IPS-18a (cell line): ENCODE data around the gene R3HDM4.
A peak's percentile ranks its signal among the peaks of the same experiment; 100 is the strongest.

ENCODE experiments used
- H3K27ac ChIP-seq: one replicate; pipeline ENCODE4 v1.5.1; 2013; ENCODE audit warnings: low read length
- H3K27me3 ChIP-seq: one replicate; pipeline ENCODE4 v1.6.1; 2013; ENCODE audit warnings: mild to moderate bottlenecking, low read length; ENCODE audit not compliant: control insufficient read depth, insufficient read depth
- H3K36me3 ChIP-seq: one replicate; pipeline ENCODE4 v1.6.1; 2013; ENCODE audit warnings: low read depth, low read length; ENCODE audit not compliant: control insufficient read depth
- H3K4me1 ChIP-seq: one replicate; pipeline ENCODE4 v1.6.1; 2013; ENCODE audit warnings: low read depth, low read length; ENCODE audit not compliant: control insufficient read depth
- H3K4me3 ChIP-seq: one replicate; pipeline ENCODE4 v1.5.1; 2013; ENCODE audit warnings: low read length
- H3K9ac ChIP-seq: one replicate; pipeline ENCODE4 v1.6.1; 2013; ENCODE audit warnings: mild to moderate bottlenecking, low read length, moderate library complexity
- H3K9me3 ChIP-seq: one replicate; pipeline ENCODE4 v1.6.1; 2013; ENCODE audit warnings: low read depth, low read length; ENCODE audit not compliant: control insufficient read depth

Gene R3HDM4

DNA sequence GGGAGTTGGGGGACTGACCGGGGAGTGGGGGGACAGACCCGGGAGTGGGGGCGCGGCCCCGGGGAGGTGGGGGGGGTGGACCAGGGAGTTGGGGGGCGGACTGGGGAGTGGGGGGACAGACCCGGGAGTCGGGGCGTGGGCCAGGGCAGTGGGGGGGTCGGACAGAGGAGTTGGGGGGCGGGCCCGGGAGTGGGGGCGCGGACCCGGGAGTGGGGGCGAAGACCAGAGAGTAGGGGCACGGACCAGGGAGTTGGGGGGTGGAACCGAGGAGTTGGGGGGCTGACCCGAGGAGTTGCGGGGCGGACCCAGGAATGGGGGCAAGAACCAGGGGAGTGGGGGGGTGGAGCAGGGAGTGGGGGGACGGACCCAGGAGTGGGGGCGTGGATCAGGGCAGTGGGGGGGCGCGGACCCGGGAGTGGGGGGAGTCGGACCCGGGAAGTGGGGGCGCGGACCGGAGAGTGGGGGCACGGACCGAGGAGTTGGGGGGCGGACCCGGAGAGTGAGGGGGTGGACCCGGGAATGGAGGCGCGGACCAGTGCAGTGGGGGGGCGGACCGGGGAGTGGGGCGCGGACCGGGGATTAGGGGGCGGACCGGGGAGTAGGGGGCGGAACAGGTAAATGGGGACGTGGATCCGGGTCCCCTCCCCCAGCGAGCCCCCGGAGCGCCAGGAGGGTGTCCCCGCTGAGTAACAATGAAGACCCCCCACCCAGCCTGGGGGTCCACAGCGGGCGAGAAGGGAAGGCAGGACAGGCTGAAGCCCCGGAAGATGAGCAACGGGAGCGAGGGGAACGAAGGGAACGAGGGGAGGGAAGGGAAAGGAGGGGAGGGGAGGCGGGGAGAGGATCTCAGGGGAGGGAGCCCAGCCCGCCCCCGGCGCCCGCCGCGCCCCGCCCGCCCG is 589 bp downstream of the R3HDM4 start:
- Histone ChIP-seq H3K27me3 (peaks cover 30% of the 10 kb centered on the region), H3K9ac (no peak overlapping the region), H3K4me3 (peak overlapping the region; percentile 68), H3K27ac (no peak overlapping the region), H3K9me3 (no peaks in the 10 kb centered on the region), H3K4me1 (no peaks in the 10 kb centered on the region), H3K36me3 (no peaks in the 10 kb centered on the region)

DNA sequence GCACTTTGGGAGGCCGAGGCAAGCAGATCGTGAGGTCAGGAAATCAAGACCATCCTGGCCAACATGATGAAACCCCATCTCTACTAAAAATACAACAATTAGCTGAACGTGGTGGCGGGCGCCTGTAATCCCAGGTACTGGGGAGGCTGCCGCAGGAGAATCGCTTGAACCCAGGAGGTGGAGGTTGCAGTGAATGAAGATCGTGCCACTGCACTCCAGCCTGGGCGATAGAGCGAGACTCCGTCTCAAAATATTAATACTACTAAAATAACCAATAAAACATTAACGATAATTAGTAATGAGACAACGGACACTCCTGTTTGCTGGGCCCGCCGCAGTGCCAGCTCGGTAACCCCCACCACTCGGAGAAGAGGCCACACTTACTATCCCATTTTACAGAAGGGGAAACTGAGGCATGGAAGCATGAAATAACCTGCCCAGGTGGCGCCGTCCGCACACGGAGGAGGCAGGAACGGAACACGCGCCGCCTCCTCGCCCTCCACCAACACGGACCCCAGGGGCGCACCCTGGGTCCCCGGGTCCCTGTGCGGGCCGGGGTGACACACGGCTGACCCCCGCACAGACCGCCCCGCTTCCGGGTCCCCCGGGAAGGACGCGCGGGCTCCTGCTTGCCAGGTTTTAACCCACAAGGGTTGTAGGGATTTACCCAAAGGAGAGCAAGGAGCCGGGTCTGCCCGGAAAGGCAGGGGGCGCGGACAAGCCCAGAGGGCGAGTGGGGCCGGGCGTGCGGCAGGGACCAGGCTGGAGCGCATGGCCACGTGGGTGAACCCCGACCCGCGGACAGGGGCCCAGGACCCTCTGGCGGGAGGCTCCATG is 1.6 kb downstream of the R3HDM4 start:
- no peak overlapping the region for H3K27ac ChIP-seq

DNA sequence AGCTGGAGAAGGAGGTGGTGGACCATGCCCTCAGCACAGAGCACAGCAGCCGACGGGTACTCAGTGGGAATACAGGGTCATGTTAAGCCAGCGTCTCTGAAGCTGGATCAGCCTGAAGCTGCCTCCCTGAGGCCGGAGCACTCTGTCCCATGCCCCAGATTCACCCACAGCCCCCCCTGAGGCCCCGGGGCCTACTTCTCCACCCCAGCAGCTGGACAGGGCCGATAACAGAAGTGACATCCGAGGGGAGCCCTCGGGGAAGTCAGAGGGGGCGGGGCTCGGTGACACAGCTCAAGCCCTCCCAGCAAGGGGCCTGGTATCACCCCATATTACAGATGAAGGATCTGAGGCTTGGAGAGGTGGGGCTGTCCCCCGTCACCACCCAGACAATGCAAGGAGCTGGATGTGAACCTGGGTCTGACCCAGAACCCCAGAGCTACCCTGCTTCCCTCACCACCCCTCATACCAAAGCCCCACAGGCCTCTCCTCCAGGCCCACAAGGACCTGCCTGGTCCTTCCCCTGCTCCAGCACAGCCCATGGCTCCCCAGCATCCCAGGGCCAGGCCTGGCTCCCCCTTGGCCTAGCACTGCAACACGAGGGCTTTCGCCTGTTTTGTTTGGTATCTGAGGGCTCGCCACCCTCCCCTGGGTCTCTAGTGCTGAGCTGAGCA is 5.7 kb downstream of the R3HDM4 start:
- no peaks in the 10 kb centered on the region for H3K36me3 ChIP-seq
- H3K4me1 ChIP-seq, result no peaks in the 10 kb centered on the region
- H3K9me3 ChIP-seq, result no peaks in the 10 kb centered on the region
- H3K27ac ChIP-seq, result no peak overlapping the region
- H3K9ac ChIP-seq, result no peak overlapping the region
- H3K27me3 ChIP-seq, result no peaks in the 10 kb centered on the region
- H3K4me3 ChIP-seq, result no peak overlapping the region

More for the DNA sequence above, 1.6 kb downstream of the R3HDM4 start:
- H3K4me1 ChIP-seq, result no peaks in the 10 kb centered on the region
- no peaks in the 10 kb centered on the region for H3K36me3 ChIP-seq
- peaks cover 20% of the 10 kb centered on the region for H3K27me3 ChIP-seq
- H3K9me3 ChIP-seq, result no peaks in the 10 kb centered on the region
- H3K9ac ChIP-seq, result no peak overlapping the region
- H3K4me3 ChIP-seq, result no peak overlapping the region

DNA sequence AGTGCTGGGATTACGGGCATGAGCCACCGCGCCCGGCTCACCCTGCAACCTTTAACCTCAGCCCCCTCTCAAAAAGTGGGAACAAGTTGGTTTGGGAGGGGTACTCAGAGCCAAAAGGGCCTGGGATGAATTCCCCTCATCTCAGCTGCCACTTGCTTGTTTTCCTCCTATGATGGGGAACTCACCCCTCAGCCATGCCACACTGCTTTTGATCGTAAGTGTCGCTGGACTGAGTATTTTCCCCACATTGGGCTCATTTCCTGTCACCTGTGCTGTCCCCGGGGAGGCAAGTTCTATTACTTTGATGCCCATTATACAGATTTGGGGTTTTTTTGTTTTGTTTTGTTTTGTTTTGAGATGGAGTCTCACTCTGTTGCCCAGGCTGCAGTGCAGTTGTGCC is 6.5 kb downstream of the R3HDM4 start:
- Histone ChIP-seq H3K9me3 (no peaks in the 10 kb centered on the region), H3K36me3 (no peaks in the 10 kb centered on the region), H3K27me3 (no peaks in the 10 kb centered on the region), H3K27ac (no peak overlapping the region), H3K9ac (no peak overlapping the region), H3K4me1 (no peaks in the 10 kb centered on the region), H3K4me3 (no peak overlapping the region)

DNA sequence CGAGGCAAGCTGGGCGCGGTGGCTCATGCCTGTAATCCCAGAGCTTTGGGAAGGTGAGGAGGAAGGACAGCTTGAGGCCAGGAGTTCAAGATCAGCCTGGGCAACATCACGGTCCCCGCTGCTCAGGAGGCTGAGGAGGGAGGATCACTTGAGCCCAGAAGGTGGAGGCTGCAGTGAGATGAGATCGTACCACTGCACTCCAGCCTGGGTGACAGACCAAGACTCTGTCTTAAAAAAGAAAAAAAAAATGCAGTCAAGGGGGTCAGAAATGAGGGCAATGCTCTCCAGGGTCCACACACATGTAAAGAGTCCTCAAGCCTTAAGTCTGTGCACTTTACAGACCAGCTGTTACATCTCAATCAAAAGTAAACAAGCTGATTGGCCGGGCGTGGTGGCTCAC is 8.5 kb downstream of the R3HDM4 start:
- no peak overlapping the region for H3K27ac ChIP-seq
- H3K4me3 ChIP-seq, result no peak overlapping the region
- no peak overlapping the region for H3K9ac ChIP-seq
- H3K36me3 ChIP-seq, result no peaks in the 10 kb centered on the region
- H3K9me3 ChIP-seq, result no peaks in the 10 kb centered on the region
- H3K27me3 ChIP-seq, result no peaks in the 10 kb centered on the region
- H3K4me1 ChIP-seq, result no peaks in the 10 kb centered on the region

DNA sequence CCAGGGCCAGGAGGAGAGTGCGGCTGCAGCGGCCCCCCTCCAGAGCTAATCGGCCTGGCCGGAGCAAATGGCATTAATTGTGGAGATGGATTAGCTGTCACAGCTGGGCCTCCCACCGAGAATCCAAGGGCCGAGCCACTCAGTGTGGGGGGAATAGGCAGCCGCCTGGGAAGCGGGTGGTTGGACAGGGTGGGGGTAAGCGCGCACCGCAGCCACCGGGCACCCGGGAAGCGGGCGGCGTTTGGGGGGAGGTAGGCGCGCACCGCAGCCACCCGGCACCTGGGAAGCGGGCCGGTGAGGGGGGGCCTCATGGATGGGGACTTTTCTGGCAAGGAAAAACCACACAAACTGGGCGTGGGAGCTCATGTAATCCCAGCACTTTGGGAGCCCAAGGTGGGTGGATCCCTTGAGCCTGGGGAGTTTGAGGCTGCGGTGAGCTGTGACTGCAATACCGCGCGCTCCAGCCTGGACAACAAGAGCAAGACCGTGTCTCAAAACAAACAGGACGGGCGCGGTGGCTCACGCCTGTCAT is 9.7 kb downstream of the R3HDM4 start:
- Histone ChIP-seq H3K9me3 (no peaks in the 10 kb centered on the region), H3K4me1 (no peaks in the 10 kb centered on the region), H3K4me3 (no peak overlapping the region), H3K9ac (no peak overlapping the region), H3K27ac (no peak overlapping the region), H3K27me3 (no peaks in the 10 kb centered on the region), H3K36me3 (no peaks in the 10 kb centered on the region)

DNA sequence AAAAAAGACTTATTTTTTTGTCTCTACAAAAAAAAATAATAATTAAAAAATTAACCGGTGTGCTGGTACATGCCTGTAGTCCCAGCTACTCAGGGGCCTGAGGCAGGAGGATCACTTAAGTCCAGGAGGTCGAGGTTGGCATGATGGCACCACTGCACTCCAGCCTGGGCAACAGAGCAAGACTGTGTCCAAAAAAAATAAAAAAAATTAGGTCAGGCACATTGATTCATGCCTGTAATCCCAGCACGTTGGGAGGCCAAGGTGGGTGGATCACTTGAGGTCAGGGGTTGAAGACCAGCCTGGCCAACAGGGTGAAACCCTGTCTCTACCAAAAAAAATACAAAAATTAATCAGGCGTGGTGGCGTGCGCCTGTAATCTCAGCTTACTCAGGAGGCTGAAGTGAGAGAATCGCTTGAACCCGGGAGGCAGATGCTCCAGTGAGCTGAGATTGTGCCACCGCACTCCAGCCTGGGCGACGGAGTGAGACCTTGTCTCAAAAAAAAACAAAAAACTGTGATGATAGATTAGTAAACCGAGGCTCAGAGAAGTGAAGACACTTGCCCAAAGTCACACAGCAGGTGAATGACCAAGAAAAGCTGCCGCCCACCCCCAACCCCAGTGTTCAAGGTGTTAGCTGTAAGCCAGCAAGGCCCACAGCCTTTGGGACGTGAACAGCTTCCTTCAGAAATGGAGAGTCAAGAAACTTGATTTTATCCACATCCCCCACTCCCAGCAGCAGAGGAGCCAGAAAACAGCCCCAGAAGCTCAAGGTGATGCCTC is 10.4 kb downstream of the R3HDM4 start:
- no peak overlapping the region for H3K4me3 ChIP-seq
- no peaks in the 10 kb centered on the region for H3K9me3 ChIP-seq
- H3K27ac ChIP-seq, result no peak overlapping the region
- no peaks in the 10 kb centered on the region for H3K4me1 ChIP-seq
- H3K36me3 ChIP-seq, result no peaks in the 10 kb centered on the region
- no peak overlapping the region for H3K9ac ChIP-seq
- H3K27me3 ChIP-seq, result no peaks in the 10 kb centered on the region

DNA sequence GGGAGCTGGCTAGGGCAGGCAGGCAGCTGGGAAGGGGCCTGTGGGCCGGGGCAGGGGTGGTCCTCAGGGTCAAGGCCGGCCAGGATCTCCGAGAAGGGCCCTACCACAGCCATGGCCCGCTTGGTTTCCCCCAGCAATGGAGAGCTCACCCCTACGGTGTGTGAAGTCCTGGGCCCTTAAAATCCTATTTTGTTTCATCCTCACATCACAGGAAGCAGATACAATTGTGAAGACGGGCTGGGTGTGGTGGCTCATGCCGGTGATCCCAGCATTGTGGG is 11.0 kb downstream of the R3HDM4 start:
- H3K9me3 ChIP-seq, result no peaks in the 10 kb centered on the region
- H3K36me3 ChIP-seq, result no peaks in the 10 kb centered on the region
- H3K4me3 ChIP-seq, result no peak overlapping the region
- H3K27me3 ChIP-seq, result no peaks in the 10 kb centered on the region
- no peak overlapping the region for H3K9ac ChIP-seq
- no peak overlapping the region for H3K27ac ChIP-seq
- no peaks in the 10 kb centered on the region for H3K4me1 ChIP-seq

DNA sequence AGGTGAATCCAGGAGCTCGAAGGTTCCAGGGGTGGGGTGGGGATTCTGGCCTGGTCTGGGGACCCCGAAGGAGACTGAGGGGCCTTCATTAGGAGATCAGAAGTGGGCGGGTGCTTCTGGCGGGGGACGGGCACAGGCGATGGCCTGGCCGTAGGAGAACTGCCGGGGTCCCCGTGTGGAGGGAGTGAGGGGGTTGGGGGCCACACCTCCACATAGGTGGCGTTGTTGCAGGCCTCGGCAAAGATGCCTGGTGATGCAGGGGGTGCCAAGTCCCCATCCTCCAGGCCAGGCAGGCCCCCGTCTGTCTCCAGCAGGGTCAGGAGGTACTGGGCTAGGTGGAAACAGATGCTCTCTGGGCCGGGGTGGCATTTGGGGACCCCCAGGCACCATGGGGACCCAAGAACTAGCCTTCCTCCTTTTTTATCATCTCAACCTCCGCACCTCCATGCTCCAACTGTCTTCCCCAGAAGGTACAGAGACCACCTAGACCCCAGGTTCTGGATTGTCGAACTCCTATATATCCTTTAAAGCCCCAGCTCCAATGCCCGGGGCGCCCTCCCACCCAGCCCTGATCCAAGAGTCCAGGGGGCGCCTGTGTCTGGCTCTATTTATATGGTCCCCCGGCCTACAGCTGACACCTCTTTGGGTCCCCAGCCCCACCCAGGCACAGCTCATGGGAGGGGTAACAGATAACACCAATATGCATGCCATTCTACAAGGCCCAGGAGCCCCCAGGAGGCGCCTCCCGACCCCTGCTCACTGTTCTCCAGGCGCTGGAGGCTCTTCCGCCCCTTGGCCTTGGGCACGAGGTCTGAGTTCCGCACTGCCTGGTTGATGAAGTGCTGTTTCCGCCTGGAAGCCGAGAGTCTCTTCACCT is 11.6 kb downstream of the R3HDM4 start:
- H3K27me3 ChIP-seq, result no peaks in the 10 kb centered on the region
- H3K36me3 ChIP-seq, result no peaks in the 10 kb centered on the region
- no peaks in the 10 kb centered on the region for H3K4me1 ChIP-seq
- no peaks in the 10 kb centered on the region for H3K9me3 ChIP-seq
- no peak overlapping the region for H3K4me3 ChIP-seq
- H3K27ac ChIP-seq, result no peak overlapping the region
- H3K9ac ChIP-seq, result no peak overlapping the region

DNA sequence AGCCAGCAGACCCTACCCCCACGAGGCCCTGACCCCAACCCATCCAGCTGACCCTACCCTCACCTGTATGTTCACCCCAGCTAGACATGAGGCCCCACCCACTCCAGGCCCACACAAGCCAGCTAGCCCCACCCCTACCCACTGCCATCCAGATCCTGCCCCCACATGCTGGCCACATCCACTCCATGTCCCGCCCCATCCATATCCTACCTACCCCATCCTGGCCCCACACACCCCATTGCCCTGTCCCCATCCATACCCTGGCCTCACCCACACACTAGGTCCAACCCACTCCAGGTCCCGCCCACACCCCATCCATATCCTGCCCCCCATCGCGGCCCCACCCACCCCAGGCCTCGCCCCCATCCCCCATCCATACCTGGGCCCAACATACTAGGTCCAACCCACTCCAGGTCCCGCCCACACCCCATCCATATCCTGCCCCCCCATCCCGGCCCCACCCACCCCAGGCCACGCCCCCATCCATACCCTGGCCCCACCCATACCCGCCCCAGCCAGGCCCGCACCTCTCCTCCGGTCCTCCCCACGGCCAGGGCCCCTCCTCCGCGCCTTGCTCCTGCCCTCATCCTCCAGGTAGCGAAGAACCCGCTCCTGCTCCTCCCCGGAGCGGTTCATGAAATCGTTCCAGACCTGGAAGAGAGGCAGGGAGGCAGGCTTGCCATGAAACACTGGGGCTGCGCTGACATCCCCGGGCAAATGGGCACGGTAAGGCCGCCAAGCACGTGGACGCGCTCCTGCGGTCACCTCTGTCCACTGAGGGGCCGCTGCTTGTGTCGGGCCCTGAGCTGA is 12.5 kb downstream of the R3HDM4 start:
- H3K27me3 ChIP-seq, result no peaks in the 10 kb centered on the region
- no peak overlapping the region for H3K9ac ChIP-seq
- no peak overlapping the region for H3K27ac ChIP-seq
- H3K36me3 ChIP-seq, result no peaks in the 10 kb centered on the region
- no peaks in the 10 kb centered on the region for H3K4me1 ChIP-seq
- H3K9me3 ChIP-seq, result no peaks in the 10 kb centered on the region
- no peak overlapping the region for H3K4me3 ChIP-seq
